Cardiac ventricle fibroblast (primary cell): ENCODE measurements around the gene HEXA. TPM values are rescaled to one million over a fixed set of nuclear protein-coding genes. Genes with fewer than 3 reads are reported as not detected.

Experiments used
- total RNA-seq: library from RNA; depleted of rRNA; stranded (reverse); fragments of >200 nt; gene quantifications from 2 replicates; pipeline ENCODE4 v1.2.3, GENCODE V29; 2015

HEXA gene
- total RNA-seq = 173 and 191 TPM in 2 replicates

DNA sequence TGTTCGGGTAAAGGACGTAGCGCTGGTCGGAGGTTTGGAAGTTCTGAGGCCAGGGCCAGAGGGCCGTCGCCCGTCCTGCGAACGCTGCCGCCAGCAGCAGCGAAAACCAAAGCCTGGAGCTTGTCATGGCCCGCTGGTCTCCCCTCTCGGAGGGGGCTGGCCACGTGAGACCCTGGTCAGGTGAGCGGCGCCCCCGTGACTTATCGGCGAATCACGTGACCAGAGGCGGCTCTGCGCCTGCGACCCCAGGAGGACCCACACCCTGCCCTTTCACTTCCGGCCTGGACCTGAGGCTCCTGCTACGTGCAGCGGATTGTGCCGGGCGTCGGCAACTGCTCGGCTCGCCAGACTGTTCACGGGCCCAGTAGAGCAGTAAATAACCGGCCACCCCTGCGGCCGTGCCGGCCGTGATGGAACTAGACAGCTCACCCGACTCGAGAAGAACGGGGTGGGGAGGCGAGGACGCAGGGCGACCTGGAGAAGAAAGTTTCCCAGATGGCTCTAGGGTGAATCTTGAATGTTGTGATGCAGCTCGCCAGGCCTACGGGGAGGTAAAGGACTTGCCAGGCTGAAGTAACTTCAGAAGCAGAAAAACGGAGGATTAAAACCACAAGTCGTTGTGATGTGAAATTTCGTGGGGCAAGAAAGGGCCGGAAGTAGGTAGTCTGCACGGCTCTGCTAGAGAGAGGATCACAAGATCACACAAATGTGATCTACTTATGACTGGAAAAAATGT, at the start of gene HEXA:
Gene HEXA (minus strand): TSS at position 169 of the 736 bp plus-strand sequence. CDS start 42 bp downstream, at position 127.

GRCh38 chr15:72397796-72398588, 22.2 kb upstream of the HEXA start, which contains the start of gene TMEM202:
Gene TMEM202 (plus strand): TSS chr15:72398305. CDS start chr15:72398327, 22 bp downstream.

DNA sequence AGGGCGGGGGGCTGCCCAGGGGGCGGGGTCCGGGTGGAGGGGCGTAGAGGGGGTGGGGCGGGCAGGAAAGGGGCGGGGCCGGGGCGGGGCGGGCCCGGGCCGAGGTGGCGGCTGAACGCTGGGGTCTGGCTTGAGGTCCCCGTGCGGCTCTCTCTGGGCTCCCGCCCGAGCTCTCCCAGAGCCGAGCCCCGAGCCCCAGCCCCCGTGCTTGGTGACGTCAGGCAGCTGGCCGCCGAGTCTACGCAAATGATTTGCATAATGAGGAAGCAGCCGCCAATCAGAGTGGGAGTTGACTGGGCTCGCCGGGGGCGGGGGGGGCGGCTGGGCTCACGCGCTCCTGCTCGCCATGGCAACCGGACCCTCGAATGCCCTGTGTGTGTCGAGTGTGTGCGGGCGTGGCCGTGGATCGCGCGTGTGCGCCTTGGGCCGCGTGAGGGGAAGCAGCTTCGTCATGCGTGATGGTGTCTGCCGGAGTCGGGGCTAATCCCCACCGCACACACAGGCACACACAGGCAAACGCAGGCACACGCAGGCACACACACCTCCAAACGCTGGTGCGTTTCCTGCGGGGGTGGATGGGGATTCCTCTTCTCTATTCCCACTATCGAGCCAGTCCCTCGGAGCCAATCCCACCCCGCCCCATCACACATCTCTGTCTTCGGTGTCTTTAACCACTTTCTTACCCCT, 55.7 kb downstream of the HEXA start, which contains the start of gene CELF6:
Gene CELF6 (minus strand): TSS at position 173 of the 687 bp plus-strand sequence. CDS start 283 bp downstream, outside the sequence.

Other genes with a start within 250 kb of the HEXA start
- gene GRAMD2A, start 178.2 kb downstream of the HEXA start, total RNA-seq = 0.05 TPM in 1 of 2 replicates, not detected in the other
- gene PKM, start 144.8 kb downstream of the HEXA start, total RNA-seq = 934 and 982 TPM in 2 replicates
- 9.7 and 12.8 TPM in 2 replicates for gene PARP6, start 103.5 kb downstream of the HEXA start, total RNA-seq
- 0.19 and 1.3 TPM in 2 replicates for gene CELF6, start 55.9 kb downstream of the HEXA start, total RNA-seq
- not detected in 2 replicates for gene TMEM202, start 22.3 kb upstream of the HEXA start, total RNA-seq
- gene ARIH1, start 98.3 kb upstream of the HEXA start, total RNA-seq = 29.6 and 35.8 TPM in 2 replicates